ENCODE data around the gene ZNF441. TPM values are rescaled to one million over a fixed set of nuclear protein-coding genes. Genes with fewer than 3 reads are reported as not detected.

Gene ZNF441
- total and polyA plus RNA-seq, 2 of the 13 experiments (the other 11 are each of a cell fraction or from before 2014, with no cell fraction given) = 2.8 to 10.0 TPM

- TF ChIP-seq ZSCAN29 (CRISPR knock-in tag; conservative IDR thresholded peaks at IDR 0.05) (no peak), KDM5A (IDR thresholded peaks at IDR 0.05; ENCODE audit: borderline replicate concordance, low read length) (no peak), MIXL1 (CRISPR knock-in tag; IDR thresholded peaks at IDR 0.05) (no peak), FOXO4 (CRISPR knock-in tag; conservative IDR thresholded peaks at IDR 0.05) (no peak), ARNT (IDR thresholded peaks at IDR 0.05) (no peak), ZNF337 (CRISPR knock-in tag; IDR thresholded peaks at IDR 0.05; ENCODE audit: borderline replicate concordance, low read depth) (no peak), ZBTB25 (CRISPR knock-in tag; IDR thresholded peaks at IDR 0.05) (0 out of 2 replicates have a peak, but pooled peaks have one; percentile 45), DMTF1 (CRISPR knock-in tag; IDR thresholded peaks at IDR 0.05) (no peak), RBM22 (optimal IDR thresholded peaks at IDR 0.05; ENCODE audit: low read length) (no peak), SKI (IDR thresholded peaks at IDR 0.05; ENCODE audit: partially characterized antibody) (peak; percentile 58), IKZF4 (CRISPR knock-in tag; IDR thresholded peaks at IDR 0.05; ENCODE audit: borderline replicate concordance, low read depth, not compliant biosample characterization) (no peak), REPIN1 (CRISPR knock-in tag; IDR thresholded peaks at IDR 0.05; ENCODE audit: borderline replicate concordance, low read depth) (peak; percentile 2; the same call in 1 of the 2 replicates), ZBTB42 (CRISPR knock-in tag; IDR thresholded peaks at IDR 0.05) (no peak), GATAD2A (CRISPR knock-in tag; IDR thresholded peaks at IDR 0.05) (peak; percentile 24; the same call in 1 of the 2 replicates), PTBP1 (IDR thresholded peaks at IDR 0.05; ENCODE audit: low read depth, low read length, poor library complexity, severe bottlenecking) (no peak), RFX3 (CRISPR knock-in tag; IDR thresholded peaks at IDR 0.05) (no peak), TRIM22 (IDR thresholded peaks at IDR 0.05) (no peak), POLR2A (IDR thresholded peaks at IDR 0.05; ENCODE audit: insufficient read depth in 1 of 2, low read depth in 2 of 2, low read length in 2 of 2) (peak; percentile 62 to 71; a peak in 3 of 4 replicates), SRY (CRISPR knock-in tag; IDR thresholded peaks at IDR 0.05) (peak; percentile 53; the same call in 1 of the 2 replicates), ZNF629 (CRISPR knock-in tag; conservative IDR thresholded peaks at IDR 0.05) (0 out of 2 replicates have a peak, but pooled peaks have one; percentile 20), HINFP (CRISPR knock-in tag; IDR thresholded peaks at IDR 0.05; ENCODE audit: low read depth) (no peak), GLI4 (CRISPR knock-in tag; IDR thresholded peaks at IDR 0.05; ENCODE audit: borderline replicate concordance) (peak; percentile 58; the same call in 1 of the 2 replicates), NR3C1 (CRISPR knock-in tag; IDR thresholded peaks at IDR 0.05) (no peak)
These were observed 28.6 kb upstream of the ZNF441 start (continued) for GRCh38 chr19:11737964-11738745.

Measured in HepG2 (cell line).